Sciatic nerve (tissue), 2 donors: ENCODE data around the gene AGBL4. TPM values are rescaled to one million over a fixed set of nuclear protein-coding genes. Genes with fewer than 3 reads are reported as not detected.

Source experiments
- ATAC-seq: fragments of 200-7000 bp; cut with Tn5 transposase; one replicate; pipeline ENCODE4 v1.9.1; 2020; ENCODE audit warnings: mild to moderate bottlenecking, moderate library complexity
- DNase-seq: peaks from one replicate; pipeline ENCODE4 v3.0.0-alpha.2; 2020; ENCODE audit warnings: low spot score
- intact Hi-C: fragments of 100-400 bp; cut with DNase I; formaldehyde crosslinking; loops from one replicate; pipeline ENCODE4 v1.14.2; 2022
- total RNA-seq: library from RNA; stranded (reverse); fragmentation: NEBNext Ultra II Directional; extraction: Animal tissue kit (Norgen Biotek cat#: 25700); gene quantifications from one replicate; pipeline ENCODE4 v1.2.1, GENCODE V29; 2021
- donor health status: DM: no; HTN: no; CAD: no.
- donor health status: DM: no; HTN: no; CAD: no.

The AGBL4 gene
- total RNA-seq, 1 donor from 2014 or later, result 1.3 TPM

- DNase-seq (no peak), ATAC-seq (no peak)
- intact Hi-C loops, result no loop called here
Measured at GRCh38 chr1:49523764-49524163, 500.0 kb downstream of the AGBL4 start.

GRCh38 chr1:49466961-49467360, 556.8 kb downstream of the AGBL4 start:
- DNase-seq, result no peak
- no peak for ATAC-seq
- intact Hi-C loops, result no loop called here

GRCh38 chr1:49465486-49466185, 558.1 kb downstream of the AGBL4 start:
- ATAC-seq (no peak), DNase-seq (no peak)
- intact Hi-C loops, result no loop called here

- intact Hi-C loops, result no loop called here
- ATAC-seq, result no peak
- no peak for DNase-seq
Measured at GRCh38 chr1:49448200-49448599, 575.6 kb downstream of the AGBL4 start.

- no peak for ATAC-seq
- intact Hi-C loops, result no loop called here
- no peak for DNase-seq
Measured at GRCh38 chr1:49436865-49437264, 586.9 kb downstream of the AGBL4 start.

- intact Hi-C loops, result no loop called here
- DNase-seq, result no peak
- no peak for ATAC-seq
Measured at GRCh38 chr1:49435291-49435690, 588.5 kb downstream of the AGBL4 start.

GRCh38 chr1:49424782-49425181, 599.0 kb downstream of the AGBL4 start:
- ATAC-seq (no peak), DNase-seq (no peak)
- intact Hi-C loops, result no loop called here

GRCh38 chr1:49416758-49417157, 607.0 kb downstream of the AGBL4 start:
- ATAC-seq, result no peak
- intact Hi-C loops, result no loop called here
- DNase-seq, result no peak

- no peak for ATAC-seq
- DNase-seq, result no peak
- intact Hi-C loops, result no loop called here
Measured at GRCh38 chr1:49408346-49408745, 615.4 kb downstream of the AGBL4 start.

- intact Hi-C loops, result no loop called here
- no peak for DNase-seq
- no peak for ATAC-seq
Measured at GRCh38 chr1:49397086-49397485, 626.7 kb downstream of the AGBL4 start.

- no peak for DNase-seq
- intact Hi-C loops, result no loop called here
- ATAC-seq, result no peak
Measured at GRCh38 chr1:49394200-49394599, 629.6 kb downstream of the AGBL4 start.

GRCh38 chr1:49389699-49390098, 634.1 kb downstream of the AGBL4 start:
- intact Hi-C loops, result no loop called here

GRCh38 chr1:49364676-49365075, 659.1 kb downstream of the AGBL4 start:
- DNase-seq, result no peak

More at GRCh38 chr1:49389699-49390098, 634.1 kb downstream of the AGBL4 start:
- ATAC-seq (no peak), DNase-seq (no peak)

GRCh38 chr1:49363628-49364027, 660.1 kb downstream of the AGBL4 start:
- intact Hi-C loops, result no loop called here
- ATAC-seq, result no peak

More at GRCh38 chr1:49364676-49365075, 659.1 kb downstream of the AGBL4 start:
- intact Hi-C loops, result no loop called here
- ATAC-seq, result no peak

GRCh38 chr1:49358036-49358435, 665.7 kb downstream of the AGBL4 start:
- ATAC-seq (no peak), DNase-seq (no peak)
- intact Hi-C loops, result no loop called here

More at GRCh38 chr1:49363628-49364027, 660.1 kb downstream of the AGBL4 start:
- DNase-seq, result no peak

GRCh38 chr1:49356594-49356993, 667.2 kb downstream of the AGBL4 start:
- intact Hi-C loops, result no loop called here

GRCh38 chr1:49351768-49352167, 672.0 kb downstream of the AGBL4 start:
- ATAC-seq (no peak), DNase-seq (no peak)
- intact Hi-C loops, result no loop called here

More at GRCh38 chr1:49356594-49356993, 667.2 kb downstream of the AGBL4 start:
- ATAC-seq (no peak), DNase-seq (no peak)

- intact Hi-C loops, result no loop called here
- DNase-seq (no peak), ATAC-seq (no peak)
Measured at GRCh38 chr1:49346767-49347349, 676.9 kb downstream of the AGBL4 start.

GRCh38 chr1:49340576-49340975, 683.2 kb downstream of the AGBL4 start:
- DNase-seq, result no peak
- intact Hi-C loops, result no loop called here
- no peak for ATAC-seq

- intact Hi-C loops, result no loop called here
- no peak for ATAC-seq
- DNase-seq, result no peak
Measured at GRCh38 chr1:49339043-49339442, 684.7 kb downstream of the AGBL4 start.

GRCh38 chr1:49337251-49337650, 686.5 kb downstream of the AGBL4 start:
- intact Hi-C loops, result no loop called here
- no peak for ATAC-seq

More at GRCh38 chr1:49337251-49337650, 686.5 kb downstream of the AGBL4 start:
- no peak for DNase-seq
